Small intestine (tissue), 4 donors: ENCODE data around the gene TEX28. TPM values are rescaled to one million over a fixed set of nuclear protein-coding genes. Genes with fewer than 3 reads are reported as not detected.

Source experiments
- polyA plus RNA-seq, 4 donors: library from polyadenylated mRNA; stranded (reverse) in 3 of 4; unstranded in 1 of 4; fragments of 200-250 nt in 3 of 4; fragments of 120-200 nt in 1 of 4; gene quantifications; one replicate each; pipeline versions ENCODE4 v1.2.1 to v1.2.3, GENCODE V29; 2013
- donor health status: healthy with polysubstance abuse.
- donor health status: Bipolar disorder and iron deficiency.
- donor health status: healthy.

The TEX28 gene
- polyA plus RNA-seq, 4 donors = not detected

Other genes starting within 250 kb of the TEX28 start
- 10 to 100 TPM in 3 of 4 donors, 1 to 10 TPM in 1; 9.4 to 18.4 (median 12.9) TPM for gene MECP2, start 197.4 kb downstream of the TEX28 start, polyA plus RNA-seq
- not detected for gene OPN1LW, start 150.9 kb downstream of the TEX28 start, polyA plus RNA-seq
- not detected for gene OPN1MW, start 112.5 kb downstream of the TEX28 start, polyA plus RNA-seq
- gene OPN1MW2, start 75.4 kb downstream of the TEX28 start, polyA plus RNA-seq = not detected
- not detected for gene OPN1MW3, start 37.5 kb downstream of the TEX28 start, polyA plus RNA-seq
- under 1 TPM in 2 of 4 donors, not detected in 2; 0.12 to 0.18 TPM for gene TKTL1, start 671 bp upstream of the TEX28 start, polyA plus RNA-seq
- 100 to 1,000 TPM in 1 of 4 donors, 10 to 100 TPM in 3; 19.2 to 251 (median 73.8) TPM for gene FLNA, start 79.5 kb upstream of the TEX28 start, polyA plus RNA-seq
- gene EMD, start 84.2 kb upstream of the TEX28 start, polyA plus RNA-seq = 10 to 100 TPM; 37.6 to 82.3 (median 55.6) TPM
- 1,000 to 10,000 TPM; 3,043 to 5,653 (median 5,166) TPM for gene RPL10, start 103.3 kb upstream of the TEX28 start, polyA plus RNA-seq
- gene DNASE1L1, start 114.1 kb upstream of the TEX28 start, polyA plus RNA-seq = 10 to 100 TPM; 17.0 to 27.4 (median 21.7) TPM
- 10 to 100 TPM; 31.8 to 78.3 (median 50.8) TPM for gene TAFAZZIN, start 116.4 kb upstream of the TEX28 start, polyA plus RNA-seq
- 100 to 1,000 TPM in 1 of 4 donors, 10 to 100 TPM in 3; 34.0 to 157 (median 57.4) TPM for gene ATP6AP1, start 133.6 kb upstream of the TEX28 start, polyA plus RNA-seq
- gene GDI1, start 142.0 kb upstream of the TEX28 start, polyA plus RNA-seq = 10 to 100 TPM; 59.2 to 76.5 (median 62.6) TPM
- gene FAM50A, start 149.0 kb upstream of the TEX28 start, polyA plus RNA-seq = 100 to 1,000 TPM in 2 of 4 donors, 10 to 100 TPM in 2; 64.5 to 181 (median 119) TPM
- gene PLXNA3, start 163.2 kb upstream of the TEX28 start, polyA plus RNA-seq = 10 to 100 TPM in 2 of 4 donors, 1 to 10 TPM in 2; 3.2 to 30.1 (median 9.6) TPM
- 10 to 100 TPM in 3 of 4 donors, 1 to 10 TPM in 1; 8.1 to 26.6 (median 21.8) TPM for gene LAGE3, start 184.2 kb upstream of the TEX28 start, polyA plus RNA-seq
- 10 to 100 TPM; 23.8 to 32.3 (median 28.3) TPM for gene UBL4A, start 191.5 kb upstream of the TEX28 start, polyA plus RNA-seq
- gene SLC10A3, start 195.5 kb upstream of the TEX28 start, polyA plus RNA-seq = 10 to 100 TPM; 11.6 to 22.2 (median 15.8) TPM
- gene FAM3A, start 221.1 kb upstream of the TEX28 start, polyA plus RNA-seq = 100 to 1,000 TPM in 2 of 4 donors, 10 to 100 TPM in 2; 45.6 to 123 (median 90.1) TPM